Measurements from ENCODE around the gene UNC93A. TPM values are rescaled to one million over a fixed set of nuclear protein-coding genes. Genes with fewer than 3 reads are reported as not detected.

Gene UNC93A
- total and polyA plus RNA-seq, 9 of the 15 experiments (the other 6 are each of a cell fraction or from before 2014, with no cell fraction given) = not detected

- TF ChIP-seq NR0B1 (IDR thresholded peaks at IDR 0.05; ENCODE audit: partially characterized antibody) = no peak
- TF ChIP-seq MIER1 (IDR thresholded peaks at IDR 0.05; ENCODE audit: low read depth) = no peak
- no peak for TF ChIP-seq KDM1A (IDR thresholded peaks at IDR 0.05)
- TF ChIP-seq ZKSCAN3 (CRISPR knock-in tag; IDR thresholded peaks at IDR 0.05) = no peak
- TF ChIP-seq SRSF1 (IDR thresholded peaks at IDR 0.05; ENCODE audit: low read depth, low read length) = no peak
- no peak for TF ChIP-seq RFX7 (CRISPR knock-in tag; IDR thresholded peaks at IDR 0.05)
- no peak for TF ChIP-seq HDAC1 (IDR thresholded peaks at IDR 0.05)
- TF ChIP-seq RBM14 (IDR thresholded peaks at IDR 0.05; ENCODE audit: borderline replicate concordance, insufficient read depth, low read depth, low read length) = no peak
- no peak for TF ChIP-seq FOXA1 (IDR thresholded peaks at IDR 0.05; ENCODE audit: borderline replicate concordance)
- TF ChIP-seq, protein P1, sequence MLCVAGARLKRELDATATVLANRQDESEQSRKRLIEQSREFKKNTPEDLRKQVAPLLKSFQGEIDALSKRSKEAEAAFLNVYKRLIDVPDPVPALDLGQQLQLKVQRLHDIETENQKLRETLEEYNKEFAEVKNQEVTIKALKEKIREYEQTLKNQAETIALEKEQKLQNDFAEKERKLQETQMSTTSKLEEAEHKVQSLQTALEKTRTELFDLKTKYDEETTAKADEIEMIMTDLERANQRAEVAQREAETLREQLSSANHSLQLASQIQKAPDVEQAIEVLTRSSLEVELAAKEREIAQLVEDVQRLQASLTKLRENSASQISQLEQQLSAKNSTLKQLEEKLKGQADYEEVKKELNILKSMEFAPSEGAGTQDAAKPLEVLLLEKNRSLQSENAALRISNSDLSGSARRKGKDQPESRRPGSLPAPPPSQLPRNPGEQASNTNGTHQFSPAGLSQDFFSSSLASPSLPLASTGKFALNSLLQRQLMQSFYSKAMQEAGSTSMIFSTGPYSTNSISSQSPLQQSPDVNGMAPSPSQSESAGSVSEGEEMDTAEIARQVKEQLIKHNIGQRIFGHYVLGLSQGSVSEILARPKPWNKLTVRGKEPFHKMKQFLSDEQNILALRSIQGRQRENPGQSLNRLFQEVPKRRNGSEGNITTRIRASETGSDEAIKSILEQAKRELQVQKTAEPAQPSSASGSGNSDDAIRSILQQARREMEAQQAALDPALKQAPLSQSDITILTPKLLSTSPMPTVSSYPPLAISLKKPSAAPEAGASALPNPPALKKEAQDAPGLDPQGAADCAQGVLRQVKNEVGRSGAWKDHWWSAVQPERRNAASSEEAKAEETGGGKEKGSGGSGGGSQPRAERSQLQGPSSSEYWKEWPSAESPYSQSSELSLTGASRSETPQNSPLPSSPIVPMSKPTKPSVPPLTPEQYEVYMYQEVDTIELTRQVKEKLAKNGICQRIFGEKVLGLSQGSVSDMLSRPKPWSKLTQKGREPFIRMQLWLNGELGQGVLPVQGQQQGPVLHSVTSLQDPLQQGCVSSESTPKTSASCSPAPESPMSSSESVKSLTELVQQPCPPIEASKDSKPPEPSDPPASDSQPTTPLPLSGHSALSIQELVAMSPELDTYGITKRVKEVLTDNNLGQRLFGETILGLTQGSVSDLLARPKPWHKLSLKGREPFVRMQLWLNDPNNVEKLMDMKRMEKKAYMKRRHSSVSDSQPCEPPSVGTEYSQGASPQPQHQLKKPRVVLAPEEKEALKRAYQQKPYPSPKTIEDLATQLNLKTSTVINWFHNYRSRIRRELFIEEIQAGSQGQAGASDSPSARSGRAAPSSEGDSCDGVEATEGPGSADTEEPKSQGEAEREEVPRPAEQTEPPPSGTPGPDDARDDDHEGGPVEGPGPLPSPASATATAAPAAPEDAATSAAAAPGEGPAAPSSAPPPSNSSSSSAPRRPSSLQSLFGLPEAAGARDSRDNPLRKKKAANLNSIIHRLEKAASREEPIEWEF (CRISPR knock-in tag; IDR thresholded peaks at IDR 0.05) = no peak
These were observed 54.8 kb downstream of the UNC93A start (continued) for GRCh38 chr6:167345960-167346359.
